Mucosa of descending colon (tissue), 3 donors: ENCODE data around the gene THBS3. TPM values are rescaled to one million over a fixed set of nuclear protein-coding genes. Genes with fewer than 3 reads are reported as not detected.

Experiments used
- ATAC-seq: fragments of 200-7000 bp; cut with Tn5 transposase; one replicate; pipeline ENCODE4 v1.9.1; 2020; ENCODE audit warnings: mild to moderate bottlenecking, moderate library complexity
- DNase-seq, 3 donors: peaks; one replicate each; pipeline ENCODE4 v3.0.0-alpha.2; 2020
- H3K36me3 ChIP-seq: fragments of 200-600 bp; one replicate; pipeline ENCODE4 v1.8.0; 2021; ENCODE audit warnings: low read depth, mild to moderate bottlenecking
- H3K4me1 ChIP-seq: fragments of 200-600 bp; one replicate; pipeline ENCODE4 v1.8.0; 2021; ENCODE audit warnings: low read depth, mild to moderate bottlenecking
- H3K4me3 ChIP-seq: fragments of 200-600 bp; one replicate; pipeline ENCODE4 v1.8.0; 2021; ENCODE audit warnings: mild to moderate bottlenecking
- H3K9me3 ChIP-seq: fragments of 200-600 bp; one replicate; pipeline ENCODE4 v1.8.0; 2021; ENCODE audit warnings: mild to moderate bottlenecking
- intact Hi-C, 2 donors: fragments of 100-400 bp; cut with DNase I in 1 of 2; cut with micrococcal nuclease in 1 of 2; formaldehyde crosslinking; loops; one replicate each; pipeline versions ENCODE4 v1.11.0 to v1.11.1; 2022; cut with DNase I, micrococcal nuclease
- total RNA-seq, 3 donors: library from RNA; stranded (reverse); fragmentation: NEBNext Ultra II Directional in 2 of 3; extraction: Animal tissue kit (Norgen Biotek cat#: 25700) in 2 of 3; gene quantifications; one replicate each; pipeline versions ENCODE4 v1.2.1 to v1.2.4, GENCODE V29; 2021 to 2023
- TF ChIP-seq, protein P1 (sequence below): fragments of 200-600 bp; IDR thresholded peaks from one replicate; pipeline ENCODE4 v1.8.0; 2022; ENCODE audit warnings: antibody characterized with exemption, mild to moderate bottlenecking
- donor health status: DM: no; HTN: no; CAD: no; lungs with moderate emphysema.
- donor health status: DM: no; HTN: no; CAD: no.
- donor health status: DM: no; HTN: yes; CAD: no.

The THBS3 gene
- total RNA-seq, 3 donors from 2014 or later, result 22.4 to 35.9 (median 33.9) TPM

DNA sequence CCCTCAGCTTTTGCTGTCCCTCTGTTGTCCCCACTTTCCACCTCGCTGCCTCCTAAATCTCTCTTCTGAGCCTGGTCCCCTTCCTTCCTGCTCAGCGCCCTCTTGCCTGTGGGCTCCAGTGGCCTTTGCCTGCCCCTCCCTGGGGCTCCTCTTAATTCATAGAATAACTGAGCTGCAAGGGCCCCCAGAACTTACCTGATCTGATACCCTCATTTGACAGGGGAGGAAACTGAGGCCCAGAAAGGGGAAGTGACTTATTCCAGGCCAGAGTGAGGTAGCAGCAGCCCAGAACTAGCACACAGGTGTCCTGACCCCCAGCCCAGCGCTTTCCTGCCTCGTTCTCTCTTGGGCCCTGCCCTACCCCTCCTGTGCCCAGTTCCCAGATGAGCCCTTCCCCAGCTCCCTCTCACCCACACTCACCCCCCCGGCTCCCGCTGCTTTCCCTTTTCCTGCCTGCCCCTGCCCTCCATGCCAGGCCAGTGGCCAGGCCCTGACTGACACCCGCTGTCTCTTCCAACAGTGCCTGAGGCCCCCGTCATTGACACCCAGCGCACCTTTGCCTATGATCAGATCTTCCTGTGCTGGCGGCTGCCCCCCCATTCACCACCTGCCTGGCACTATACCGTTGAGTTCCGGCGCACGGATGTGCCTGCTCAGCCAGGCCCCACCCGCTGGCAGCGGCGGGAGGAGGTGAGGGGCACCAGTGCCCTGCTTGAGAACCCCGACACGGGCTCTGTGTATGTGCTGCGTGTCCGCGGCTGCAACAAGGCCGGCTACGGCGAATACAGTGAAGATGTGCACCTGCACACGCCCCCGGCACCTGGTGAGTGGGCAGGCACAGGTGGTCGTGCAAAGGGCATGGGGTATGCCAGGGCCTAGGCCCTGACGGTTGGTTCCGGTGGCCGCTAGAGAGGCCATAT, 28.3 kb downstream of the THBS3 start:
- TF ChIP-seq, protein P1, sequence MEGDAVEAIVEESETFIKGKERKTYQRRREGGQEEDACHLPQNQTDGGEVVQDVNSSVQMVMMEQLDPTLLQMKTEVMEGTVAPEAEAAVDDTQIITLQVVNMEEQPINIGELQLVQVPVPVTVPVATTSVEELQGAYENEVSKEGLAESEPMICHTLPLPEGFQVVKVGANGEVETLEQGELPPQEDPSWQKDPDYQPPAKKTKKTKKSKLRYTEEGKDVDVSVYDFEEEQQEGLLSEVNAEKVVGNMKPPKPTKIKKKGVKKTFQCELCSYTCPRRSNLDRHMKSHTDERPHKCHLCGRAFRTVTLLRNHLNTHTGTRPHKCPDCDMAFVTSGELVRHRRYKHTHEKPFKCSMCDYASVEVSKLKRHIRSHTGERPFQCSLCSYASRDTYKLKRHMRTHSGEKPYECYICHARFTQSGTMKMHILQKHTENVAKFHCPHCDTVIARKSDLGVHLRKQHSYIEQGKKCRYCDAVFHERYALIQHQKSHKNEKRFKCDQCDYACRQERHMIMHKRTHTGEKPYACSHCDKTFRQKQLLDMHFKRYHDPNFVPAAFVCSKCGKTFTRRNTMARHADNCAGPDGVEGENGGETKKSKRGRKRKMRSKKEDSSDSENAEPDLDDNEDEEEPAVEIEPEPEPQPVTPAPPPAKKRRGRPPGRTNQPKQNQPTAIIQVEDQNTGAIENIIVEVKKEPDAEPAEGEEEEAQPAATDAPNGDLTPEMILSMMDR, result no peak
- no peak overlapping the region for H3K4me3 ChIP-seq
- peaks cover 8% of the 10 kb centered on the region for H3K4me1 ChIP-seq
- ATAC-seq (no peak), DNase-seq (peak; percentile 22 to 60 (median 34))
- no peaks in the 10 kb centered on the region for H3K36me3 ChIP-seq
- intact Hi-C loops, result loop anchor here in 1 of 2 donors (10.0 kb wide), 1 partner anchor 45 kb away; no protein-coding TSS in a partner anchor
- H3K9me3 ChIP-seq, result no peaks in the 10 kb centered on the region

DNA sequence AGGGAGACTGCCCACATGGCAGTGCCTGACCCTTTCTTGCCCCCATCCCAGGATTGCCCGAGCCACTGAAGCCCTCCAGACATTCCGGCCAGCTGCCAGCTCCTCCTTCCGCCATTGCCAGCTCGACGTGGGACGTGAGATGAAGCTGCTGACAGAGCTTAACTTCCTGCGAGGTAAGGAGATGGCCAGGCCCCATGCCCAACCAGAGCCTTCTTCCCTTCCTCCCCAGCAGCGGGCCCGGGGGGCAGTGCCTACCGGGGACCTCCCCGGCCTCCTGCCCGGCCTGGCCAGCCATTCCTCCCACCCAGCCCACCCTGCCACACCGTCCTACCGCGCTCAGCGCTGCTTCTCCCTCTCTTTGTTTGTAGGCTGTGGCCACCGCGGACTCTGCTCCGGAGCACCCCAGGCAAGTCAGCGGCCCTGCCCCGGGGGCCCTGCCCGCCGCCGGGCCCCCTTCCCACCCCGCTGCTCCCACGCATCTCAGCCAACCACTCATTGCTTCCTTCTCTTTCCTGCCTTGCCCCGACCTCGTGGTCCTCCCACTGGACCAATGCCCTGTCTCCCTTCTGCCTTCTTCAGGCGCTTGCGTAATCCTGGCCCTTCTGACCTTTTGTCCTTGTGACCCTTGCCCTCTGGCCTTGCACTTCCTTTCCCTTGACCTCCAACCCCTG, 29.1 kb downstream of the THBS3 start:
- no peaks in the 10 kb centered on the region for H3K9me3 ChIP-seq
- TF ChIP-seq, protein P1, result no peak
- ATAC-seq (no peak), DNase-seq (peak in 2 of 3 donors; percentile 37 to 53)
- H3K4me3 ChIP-seq, result no peak overlapping the region
- peaks cover 13% of the 10 kb centered on the region for H3K4me1 ChIP-seq
- H3K36me3 ChIP-seq, result no peaks in the 10 kb centered on the region
- intact Hi-C loops, result loop anchor here in 1 of 2 donors (10.0 kb wide), 1 partner anchor 46 kb away; no protein-coding TSS in a partner anchor

DNA sequence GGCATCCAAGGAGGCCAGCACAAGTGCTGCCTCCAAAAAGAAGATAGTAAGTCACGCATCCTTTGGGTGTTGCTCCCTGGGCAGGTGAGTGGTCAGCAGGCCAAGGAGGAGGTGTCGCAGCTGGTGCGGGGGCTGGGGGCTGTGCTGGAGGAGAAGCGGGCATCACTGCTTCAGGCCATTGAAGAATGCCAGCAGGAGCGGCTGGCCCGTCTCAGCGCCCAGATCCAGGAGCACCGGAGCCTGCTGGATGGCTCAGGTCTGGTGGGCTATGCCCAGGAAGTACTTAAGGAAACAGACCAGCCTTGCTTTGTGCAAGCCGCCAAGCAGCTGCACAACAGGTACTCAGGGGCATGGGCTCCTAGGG, 29.8 kb downstream of the THBS3 start:
- ATAC-seq, result no peak

GRCh38 chr1:155177192-155177917, 30.3 kb downstream of the THBS3 start:
- no peaks in the 10 kb centered on the region for H3K36me3 ChIP-seq
- DNase-seq (peak in 1 of 3 donors; percentile 40), ATAC-seq (no peak)
- no peaks in the 10 kb centered on the region for H3K9me3 ChIP-seq
- intact Hi-C loops, result loop anchor here in 1 of 2 donors (10.0 kb wide), 1 partner anchor 47 kb away; no protein-coding TSS in a partner anchor
- peaks cover 19% of the 10 kb centered on the region for H3K4me1 ChIP-seq
- no peak overlapping the region for H3K4me3 ChIP-seq
- TF ChIP-seq, protein P1, result no peak

More for the DNA sequence above, 29.8 kb downstream of the THBS3 start:
- TF ChIP-seq, protein P1, result no peak
- Histone ChIP-seq H3K36me3 (no peaks in the 10 kb centered on the region), H3K4me1 (peaks cover 17% of the 10 kb centered on the region), H3K4me3 (no peak overlapping the region), H3K9me3 (no peaks in the 10 kb centered on the region)
- no peak for DNase-seq
- intact Hi-C loops, result loop anchor here in 1 of 2 donors (10.0 kb wide), 1 partner anchor 47 kb away; no protein-coding TSS in a partner anchor

- ATAC-seq (peak; percentile 75), DNase-seq (peak; percentile 87 to 96 (median 90))
- TF ChIP-seq, protein P1, result peak; percentile 82
- Histone ChIP-seq H3K9me3 (no peaks in the 10 kb centered on the region), H3K36me3 (no peaks in the 10 kb centered on the region), H3K4me3 (no peak overlapping the region), H3K4me1 (peaks cover 24% of the 10 kb centered on the region)
- intact Hi-C loops, result loop anchor here in 1 of 2 donors (10.0 kb wide), 1 partner anchor 48 kb away; no protein-coding TSS in a partner anchor
Measured at GRCh38 chr1:155176544-155177071, 31.1 kb downstream of the THBS3 start.
